HEK293 (cell line): ENCODE measurements around the gene INO80C.

Source experiments
- CTCF ChIA-PET: fragments of 350-600 bp; formaldehyde crosslinking; extraction: SDS; loops from one replicate; lab custom pipeline; 2021; ENCODE audit warnings: antibody characterized with exemption; lab: Yijun Ruan, JAX
- POLR2A ChIA-PET: fragments of 300-600 bp; formaldehyde crosslinking; extraction: SDS; loops from one replicate; lab custom pipeline; 2020; ENCODE audit warnings: antibody characterized with exemption, inconsistent platforms; lab: Yijun Ruan, JAX
- H3K27ac ChIP-seq: fragments of 200-500 bp; sonication (Bioruptor generic); 2 replicates; pipeline ENCODE4 v1.5.1; 2014; ENCODE audit warnings: low read depth, low read length, control low read depth, inconsistent platforms; ENCODE audit errors: extremely low read depth
- H3K36me3 ChIP-seq, 2 experiments: fragments of 200-500 bp in 1 of 2; sonication (Bioruptor generic) in 1 of 2; 1 replicate in 1 of 2; 2 replicates in 1 of 2; pipeline ENCODE4 v1.5.1; 2014 to 2017; ENCODE audit warnings: inconsistent platforms in 2 of 2, low read length in 2 of 2; ENCODE audit not compliant: control insufficient read depth in 2 of 2, insufficient read depth in 1 of 2
- H3K4me1 ChIP-seq: fragments of 200-500 bp; sonication (Bioruptor generic); 2 replicates; pipeline ENCODE4 v1.5.1; 2014; ENCODE audit warnings: mild to moderate bottlenecking, low read length, inconsistent platforms; ENCODE audit not compliant: control insufficient read depth, insufficient read depth
- H3K4me3 ChIP-seq: 2 replicates; pipeline ENCODE4 v1.5.1; 2011; ENCODE audit warnings: low read depth, mild to moderate bottlenecking, control low read depth, low read length, moderate library complexity
- H3K9me3 ChIP-seq: fragments of 200-500 bp; sonication (Bioruptor generic); 2 replicates; pipeline ENCODE4 v1.5.1; 2014; ENCODE audit warnings: low read depth, low read length, inconsistent platforms; ENCODE audit not compliant: control insufficient read depth, insufficient read depth
- INSM2 ChIP-seq: fragments of 450-650 bp; formaldehyde crosslinking; IDR thresholded peaks from 2 replicates; pipeline ENCODE4 v1.5.1; 2016; ENCODE audit warnings: missing biosample characterization, missing genetic modification characterization
- RBAK ChIP-seq: fragments of 450-650 bp; formaldehyde crosslinking; IDR thresholded peaks from 2 replicates; pipeline ENCODE4 v1.5.1; 2016; ENCODE audit warnings: missing biosample characterization, missing genetic modification characterization
- SETDB1 ChIP-seq: IDR thresholded peaks from one replicate; pipeline ENCODE4 v1.6.1; 2017; ENCODE audit warnings: mild to moderate bottlenecking, low read length, moderate library complexity, mixed read lengths; ENCODE audit not compliant: insufficient read length
- ZBTB10 ChIP-seq: fragments of 450-650 bp; formaldehyde crosslinking; IDR thresholded peaks from 2 replicates; pipeline ENCODE4 v1.5.1; 2016; ENCODE audit warnings: missing biosample characterization, missing genetic modification characterization
- ZBTB44 ChIP-seq: fragments of 450-650 bp; IDR thresholded peaks from 2 replicates; pipeline ENCODE4 v1.5.1; 2018; ENCODE audit warnings: missing biosample characterization, mild to moderate bottlenecking, missing genetic modification characterization
- ZBTB48 ChIP-seq: fragments of 450-650 bp; formaldehyde crosslinking; IDR thresholded peaks from 2 replicates; pipeline ENCODE4 v1.5.1; 2016; ENCODE audit warnings: missing biosample characterization, missing genetic modification characterization
- ZFHX2 ChIP-seq: fragments of 450-650 bp; formaldehyde crosslinking; conservative IDR thresholded peaks from 2 replicates; pipeline ENCODE4 v1.5.1; 2016; ENCODE audit warnings: missing biosample characterization, missing genetic modification characterization
- ZNF133 ChIP-seq: fragments of 450-650 bp; formaldehyde crosslinking; IDR thresholded peaks from 2 replicates; pipeline ENCODE4 v1.5.1; 2016; ENCODE audit warnings: missing biosample characterization, missing genetic modification characterization
- ZNF157 ChIP-seq: fragments of 450-650 bp; formaldehyde crosslinking; IDR thresholded peaks from 2 replicates; pipeline ENCODE4 v1.5.1; 2016; ENCODE audit warnings: missing biosample characterization, missing genetic modification characterization
- ZNF433 ChIP-seq: fragments of 450-650 bp; formaldehyde crosslinking; IDR thresholded peaks from 2 replicates; pipeline ENCODE4 v1.5.1; 2016; ENCODE audit warnings: missing biosample characterization, missing genetic modification characterization, low read depth
- ZNF510 ChIP-seq: fragments of 450-650 bp; formaldehyde crosslinking; IDR thresholded peaks from 2 replicates; pipeline ENCODE4 v1.5.1; 2018; ENCODE audit warnings: mild to moderate bottlenecking, missing genetic modification characterization, missing biosample characterization; ENCODE audit not compliant: insufficient replicate concordance
- ZNF513 ChIP-seq: fragments of 450-650 bp; IDR thresholded peaks from 2 replicates; pipeline ENCODE4 v1.5.1; 2018; ENCODE audit warnings: missing biosample characterization, missing genetic modification characterization
- ZNF626 ChIP-seq: fragments of 450-650 bp; sonication (Bioruptor Pico); formaldehyde crosslinking; IDR thresholded peaks from 2 replicates; pipeline ENCODE4 v1.5.1; 2018; ENCODE audit warnings: missing biosample characterization, missing genetic modification characterization, inconsistent platforms
- ZNF777 ChIP-seq: fragments of 450-650 bp; formaldehyde crosslinking; IDR thresholded peaks from 2 replicates; pipeline ENCODE4 v1.5.1; 2017; ENCODE audit warnings: missing biosample characterization, missing genetic modification characterization, borderline replicate concordance
- ZNF791 ChIP-seq: fragments of 450-650 bp; formaldehyde crosslinking; IDR thresholded peaks from 2 replicates; pipeline ENCODE4 v1.5.1; 2016; ENCODE audit warnings: missing biosample characterization, missing genetic modification characterization
- ZNF830 ChIP-seq: fragments of 450-650 bp; IDR thresholded peaks from 2 replicates; pipeline ENCODE4 v1.5.0; 2018; ENCODE audit warnings: missing biosample characterization, missing genetic modification characterization, low read depth, mild to moderate bottlenecking, moderate library complexity

The INO80C gene

GRCh38 chr18:35485852-35486251 lies 11.9 kb downstream of the INO80C start (continued):
- TF ChIP-seq ZNF157 (tag by site-specific recombination) (no peak), SETDB1 (no peak)

- TF ChIP-seq ZNF830: no peak
- no peak for TF ChIP-seq ZNF626 (tag by site-specific recombination)
- no peak for TF ChIP-seq ZNF510 (tag by site-specific recombination)
- no peak for TF ChIP-seq ZBTB44 (tag by site-specific recombination)
- no peak for TF ChIP-seq ZNF513 (tag by site-specific recombination)
- no peak for TF ChIP-seq ZNF777 (tag by site-specific recombination)
- TF ChIP-seq ZNF133 (tag by site-specific recombination): no peak
- no peak for TF ChIP-seq ZFHX2 (tag by site-specific recombination)
- no peak for TF ChIP-seq RBAK (tag by site-specific recombination)
- TF ChIP-seq, all 188 proteins: peak for 0
- Histone ChIP-seq H3K4me1 (no peaks in the 10 kb centered on the region), H3K27ac (no peak overlapping the region), H3K4me3 (no peak overlapping the region), H3K36me3 (no peaks in the 10 kb centered on the region), H3K9me3 (no peaks in the 10 kb centered on the region)
- ChIA-PET POLR2A (no interaction called here), CTCF (no interaction called here)
Measured at GRCh38 chr18:35484034-35484433, 13.7 kb downstream of the INO80C start.

- POLR2A ChIA-PET: interaction anchor here (0.6 to 1.6 kb wide), 2 partner anchors 16 to 805 kb away, joined by 3 to 6 read pairs; partner anchors contain the start of gene INO80C
- H3K36me3 ChIP-seq: no peaks in the 10 kb centered on the region
- H3K4me1 ChIP-seq: no peaks in the 10 kb centered on the region
- H3K4me3 ChIP-seq: no peak overlapping the region
- TF ChIP-seq INSM2 (tag by site-specific recombination) (no peak), ZNF433 (tag by site-specific recombination) (no peak), ZNF791 (tag by site-specific recombination) (no peak), ZBTB10 (tag by site-specific recombination) (no peak), ZBTB48 (tag by site-specific recombination) (no peak)
- no peak overlapping the region for H3K27ac ChIP-seq
- no peaks in the 10 kb centered on the region for H3K9me3 ChIP-seq
- CTCF ChIA-PET: no interaction called here
Measured at GRCh38 chr18:35481960-35482366, 15.8 kb downstream of the INO80C start.
